Right lung (tissue), 5 donors: Measurements from ENCODE around the gene KRTAP4-8. TPM values are rescaled to one million over a fixed set of nuclear protein-coding genes. Genes with fewer than 3 reads are reported as not detected.
"Not testable (repeated sequence)": the region's sequence is repeated elsewhere in the genome, so short reads cannot be mapped to it uniquely, and the experiment has no call there.

ENCODE experiments used
- DNase-seq, 2 donors: peaks; one replicate each; pipeline ENCODE4 v3.0.0-alpha.2; 2013
- polyA plus RNA-seq, 5 donors: library from polyadenylated mRNA; unstranded; fragments of 120-200 nt; gene quantifications; one replicate each; pipeline versions ENCODE4 v1.2.1 to v1.2.3, GENCODE V29; 2013; ENCODE audit warnings: inconsistent platforms in 1 of 5, low replicate concordance in 1 of 5; ENCODE audit not compliant: insufficient read length in 5 of 5, insufficient read depth in 1 of 5

Gene KRTAP4-8
- polyA plus RNA-seq, 5 donors = not detected

- not testable (repeated sequence) for DNase-seq
These were observed 32.8 kb downstream of the KRTAP4-8 start for GRCh38 chr17:41065016-41065689.

DNA sequence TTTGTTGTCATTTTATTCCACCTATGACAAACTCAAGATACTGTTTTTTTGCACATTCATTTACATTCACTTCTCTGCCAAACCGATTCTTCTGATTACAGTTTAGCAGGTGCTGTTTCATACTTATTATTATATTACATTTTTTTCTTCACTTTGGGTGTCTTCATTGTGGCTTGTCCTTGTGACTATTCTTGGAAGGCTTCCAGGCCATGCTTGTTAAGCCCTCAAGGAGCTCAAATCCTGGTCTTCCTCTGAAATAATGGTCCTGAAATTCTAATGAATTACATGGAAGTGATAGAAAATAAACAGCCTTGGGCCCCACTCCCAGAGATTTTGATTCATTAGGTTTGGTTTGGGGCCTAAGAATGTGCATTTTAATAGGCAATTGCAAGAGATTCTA is 33.6 kb downstream of the KRTAP4-8 start:
- no peak for DNase-seq

GRCh38 chr17:41063449-41063848 is 34.5 kb downstream of the KRTAP4-8 start:
- DNase-seq = no peak

GRCh38 chr17:41061964-41062363 is 36.0 kb downstream of the KRTAP4-8 start:
- no peak for DNase-seq

- no peak for DNase-seq
These were observed 37.8 kb downstream of the KRTAP4-8 start, which contains the start of gene KRTAP2-3 for GRCh38 chr17:41060052-41060604. Gene KRTAP2-3 (minus strand): TSS chr17:41060114. CDS start chr17:41060050, 64 bp downstream.

GRCh38 chr17:41059276-41060051 is 38.5 kb downstream of the KRTAP4-8 start:
- DNase-seq = not testable (repeated sequence)

DNA sequence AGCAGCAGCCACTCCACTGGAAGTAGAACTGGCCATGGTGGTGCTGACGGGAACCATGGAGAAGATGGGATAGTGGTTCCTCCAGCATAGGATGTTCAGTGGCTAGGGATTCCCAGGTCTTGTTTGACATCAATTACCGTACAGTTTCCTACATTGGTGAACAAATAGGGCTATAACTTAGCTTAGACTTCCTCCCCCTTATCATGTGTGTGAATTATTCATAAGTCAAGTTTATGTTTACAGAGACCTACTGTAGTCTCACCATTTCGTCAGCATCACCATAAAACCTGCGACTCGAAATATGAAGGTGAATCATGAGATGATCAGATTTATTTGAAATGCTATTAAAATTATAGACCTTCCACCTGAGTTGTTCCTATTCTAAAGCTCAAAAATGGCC is 39.2 kb downstream of the KRTAP4-8 start:
- no peak for DNase-seq

DNA sequence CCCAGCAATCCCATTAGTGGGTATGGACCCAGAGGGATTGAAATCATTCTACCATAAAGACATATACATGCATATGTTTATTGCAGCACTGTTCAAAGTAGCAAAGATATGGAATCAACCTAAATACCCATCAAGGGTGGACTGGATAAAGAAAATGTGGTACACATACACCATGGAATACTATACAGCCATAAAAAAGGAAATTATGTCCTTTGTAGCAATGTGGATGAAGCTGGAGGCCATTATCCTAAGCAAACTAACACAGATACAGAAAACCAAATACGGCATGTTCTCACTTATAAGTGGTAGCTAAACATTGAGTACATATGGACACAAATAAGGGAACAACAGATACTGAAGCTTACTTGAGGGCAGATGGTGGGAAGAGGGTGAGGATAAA is 40.4 kb downstream of the KRTAP4-8 start:
- no peak for DNase-seq

- DNase-seq = not testable (repeated sequence)
These were observed 42.8 kb downstream of the KRTAP4-8 start, which contains the start of gene KRTAP2-2 for GRCh38 chr17:41055130-41055529. Gene KRTAP2-2 (minus strand): TSS chr17:41055230. CDS start chr17:41055211, 19 bp downstream.

- DNase-seq = not testable (repeated sequence)
These were observed 43.4 kb downstream of the KRTAP4-8 start for GRCh38 chr17:41054556-41054955.

- no peak for DNase-seq
These were observed 43.9 kb downstream of the KRTAP4-8 start for GRCh38 chr17:41054025-41054424.

- DNase-seq = no peak
These were observed 45.4 kb downstream of the KRTAP4-8 start for GRCh38 chr17:41052566-41052965.

- no peak for DNase-seq
These were observed 48.8 kb downstream of the KRTAP4-8 start for GRCh38 chr17:41049110-41049509.

GRCh38 chr17:41048441-41048840 is 49.5 kb downstream of the KRTAP4-8 start:
- DNase-seq = no peak

Other genes starting within 250 kb of the KRTAP4-8 start
- under 1 TPM in 3 of 5 donors, not detected in 2; 0.06 to 0.14 (median 0.13) TPM for gene KRT12, start 230.9 kb downstream of the KRTAP4-8 start, polyA plus RNA-seq
- gene KRT20, start 212.9 kb downstream of the KRTAP4-8 start, polyA plus RNA-seq = not detected
- gene KRT23, start 160.5 kb downstream of the KRTAP4-8 start, polyA plus RNA-seq = under 1 TPM in 3 of 5 donors, not detected in 2; 0.18 to 0.35 (median 0.21) TPM
- under 1 TPM in 1 of 5 donors, not detected in 4; 0.35 TPM for gene KRT39, start 131.2 kb downstream of the KRTAP4-8 start, polyA plus RNA-seq
- under 1 TPM in 2 of 5 donors, not detected in 3; 0.06 to 0.70 TPM for gene KRT40, start 113.8 kb downstream of the KRTAP4-8 start, polyA plus RNA-seq
- not detected for gene KRTAP3-3, start 104.0 kb downstream of the KRTAP4-8 start, polyA plus RNA-seq
- not detected for gene KRTAP3-2, start 98.2 kb downstream of the KRTAP4-8 start, polyA plus RNA-seq
- not detected for gene KRTAP3-1, start 89.0 kb downstream of the KRTAP4-8 start, polyA plus RNA-seq
- not detected for gene KRTAP1-5, start 70.9 kb downstream of the KRTAP4-8 start, polyA plus RNA-seq
- not detected for gene KRTAP1-4, start 67.9 kb downstream of the KRTAP4-8 start, polyA plus RNA-seq
- gene KRTAP1-3, start 63.3 kb downstream of the KRTAP4-8 start, polyA plus RNA-seq = not detected
- not detected for gene KRTAP1-1, start 56.7 kb downstream of the KRTAP4-8 start, polyA plus RNA-seq
- gene KRTAP2-1, start 50.8 kb downstream of the KRTAP4-8 start, polyA plus RNA-seq = not detected
- not detected for gene KRTAP2-2, start 42.9 kb downstream of the KRTAP4-8 start, polyA plus RNA-seq
- not detected for gene KRTAP2-3, start 38.0 kb downstream of the KRTAP4-8 start, polyA plus RNA-seq
- gene KRTAP2-4, start 32.3 kb downstream of the KRTAP4-8 start, polyA plus RNA-seq = not detected
- gene KRTAP4-7, start 14.0 kb downstream of the KRTAP4-8 start, polyA plus RNA-seq = not detected
- not detected for gene KRTAP4-16, start 4.1 kb upstream of the KRTAP4-8 start, polyA plus RNA-seq
- not detected for gene KRTAP4-9, start 7.2 kb upstream of the KRTAP4-8 start, polyA plus RNA-seq
- gene KRTAP4-11, start 20.2 kb upstream of the KRTAP4-8 start, polyA plus RNA-seq = under 1 TPM in 1 of 5 donors, not detected in 4; 0.13 TPM
- not detected for gene KRTAP4-12, start 26.0 kb upstream of the KRTAP4-8 start, polyA plus RNA-seq
- not detected for gene KRTAP4-6, start 42.4 kb upstream of the KRTAP4-8 start, polyA plus RNA-seq
- gene KRTAP4-5, start 51.7 kb upstream of the KRTAP4-8 start, polyA plus RNA-seq = not detected
- gene KRTAP4-4, start 62.6 kb upstream of the KRTAP4-8 start, polyA plus RNA-seq = not detected
- not detected for gene KRTAP4-3, start 70.1 kb upstream of the KRTAP4-8 start, polyA plus RNA-seq
- gene KRTAP4-2, start 80.1 kb upstream of the KRTAP4-8 start, polyA plus RNA-seq = not detected
- not detected for gene KRTAP4-1, start 86.8 kb upstream of the KRTAP4-8 start, polyA plus RNA-seq
- gene KRTAP9-1, start 91.7 kb upstream of the KRTAP4-8 start, polyA plus RNA-seq = not detected
- not detected for gene KRTAP9-2, start 128.5 kb upstream of the KRTAP4-8 start, polyA plus RNA-seq
- not detected for gene KRTAP9-3, start 134.3 kb upstream of the KRTAP4-8 start, polyA plus RNA-seq
- not detected for gene KRTAP9-8, start 139.9 kb upstream of the KRTAP4-8 start, polyA plus RNA-seq
- gene KRTAP9-4, start 151.5 kb upstream of the KRTAP4-8 start, polyA plus RNA-seq = not detected
- gene KRTAP9-9, start 157.2 kb upstream of the KRTAP4-8 start, polyA plus RNA-seq = not detected
- gene KRTAP9-6, start 167.2 kb upstream of the KRTAP4-8 start, polyA plus RNA-seq = under 1 TPM; 0.13 to 0.25 (median 0.18) TPM
- gene KRTAP9-7, start 177.6 kb upstream of the KRTAP4-8 start, polyA plus RNA-seq = not detected
- gene KRTAP29-1, start 204.7 kb upstream of the KRTAP4-8 start, polyA plus RNA-seq = not detected
- not detected for gene KRTAP16-1, start 211.2 kb upstream of the KRTAP4-8 start, polyA plus RNA-seq
- gene KRTAP17-1, start 217.6 kb upstream of the KRTAP4-8 start, polyA plus RNA-seq = not detected